ENCODE data around the gene ANKMY1. TPM values are rescaled to one million over a fixed set of nuclear protein-coding genes. Genes with fewer than 3 reads are reported as not detected.

Gene ANKMY1
- total and polyA plus RNA-seq, 2 of the 8 experiments (the other 6 are each of a cell fraction or from before 2014, with no cell fraction given) = 4.5 to 4.8 TPM

GRCh38 chr2:240522406-240522805 is 35.4 kb downstream of the ANKMY1 start:
- Histone ChIP-seq H2BK15ac (ENCODE audit: low read length) (no peak overlapping the region), H3K9me3 (ENCODE audit: insufficient read depth in 2 of 2, low read depth in 1 of 2, low read length in 1 of 2) (peaks cover 29 to 45% of the 10 kb centered on the region in 2 experiments), H3K23ac (ENCODE audit: insufficient read length) (no peak overlapping the region), H4K20me1 (replicated peaks in 1 of 2; ENCODE audit: control insufficient read depth in 1 of 2, insufficient read depth in 2 of 2, low read length in 2 of 2) (peaks cover 0 to 5% of the 10 kb centered on the region in 2 experiments), H3K4ac (replicated peaks; ENCODE audit: insufficient read length, low read depth, low read length) (no peak overlapping the region), H3K27ac (ENCODE audit: low read depth, low read length) (no peak overlapping the region), H3K4me1 (replicated peaks in 1 of 4; ENCODE audit: control insufficient read depth in 3 of 4, insufficient read depth in 4 of 4, low read length in 3 of 4) (peaks cover 0 to 8% (median 3%) of the 10 kb centered on the region in 4 experiments; a peak in 4 of 7 replicates), H2BK12ac (ENCODE audit: low read depth, low read length) (no peak overlapping the region), H3K27me3 (replicated peaks in 1 of 4; ENCODE audit: control insufficient read depth in 3 of 4, extremely low read depth in 1 of 4, insufficient read depth in 3 of 4, low read length in 3 of 4) (peaks cover 0 to 27% (median 23%) of the 10 kb centered on the region in 4 experiments; a peak in 6 of 7 replicates), H3K56ac (replicated peaks; ENCODE audit: insufficient read length, low read depth, low read length) (no peak overlapping the region), H4K91ac (replicated peaks; ENCODE audit: insufficient read length, low read length) (no peak overlapping the region), H2AK5ac (ENCODE audit: low read depth, low read length) (no peak overlapping the region), H2BK120ac (replicated peaks; ENCODE audit: low read depth, low read length) (no peak overlapping the region), H3K18ac (ENCODE audit: extremely low read depth, low read length) (no peak overlapping the region), H2AFZ (ENCODE audit: low read length) (no peak overlapping the region), H3K36me3 (ENCODE audit: control insufficient read depth in 2 of 4, insufficient read depth in 4 of 4, low read length in 3 of 4) (no peaks in the 10 kb centered on the region; a peak in 1 of 8 replicates), H3K9ac (replicated peaks in 1 of 4; ENCODE audit: extremely low read depth in 1 of 4, low read depth in 3 of 4, low read length in 3 of 4) (no peak overlapping the region), H2BK5ac (ENCODE audit: low read depth, low read length) (no peak overlapping the region), H3K14ac (ENCODE audit: insufficient read length) (no peak overlapping the region), H4K8ac (ENCODE audit: extremely low read depth, insufficient read depth, low read length) (no peak overlapping the region), H3K4me2 (ENCODE audit: insufficient read depth in 1 of 2, low read depth in 2 of 2, low read length in 2 of 2) (no peak overlapping the region), H3K79me1 (ENCODE audit: low read depth, low read length) (no peaks in the 10 kb centered on the region; the same call in 1 of the 2 replicates), H4K5ac (ENCODE audit: insufficient read length, low read depth, low read length) (no peak overlapping the region), H3K79me2 (ENCODE audit: control insufficient read depth in 1 of 2, insufficient read depth in 2 of 2, low read length in 2 of 2) (no peaks in the 10 kb centered on the region), H3K23me2 (ENCODE audit: low read depth, low read length) (peaks cover 9% of the 10 kb centered on the region; the same call in 1 of the 2 replicates), H2BK20ac (ENCODE audit: low read length) (no peak overlapping the region), H3K4me3 (ENCODE audit: extremely low read depth in 1 of 4, insufficient read depth in 2 of 4, low read depth in 3 of 4, low read length in 4 of 4) (no peak overlapping the region)
- 93% methylated on average over 11 of the region's 12 CpGs; no CpG with 5 or more reads in 1 of the 2 experiments for WGBS, 2 experiments (ENCODE audit: extremely low coverage in 1 of 2, insufficient coverage in 1 of 2, insufficient read length in 1 of 2, insufficient replicate concordance in 2 of 2, low coverage in 1 of 2, low lambda C conversion rate in 2 of 2, missing lambda C conversion rate in 1 of 2)
- POLR2A ChIA-PET (ENCODE audit: partially characterized antibody) = no interaction called here
- no peak for FAIRE-seq
- CTCF ChIA-PET (ENCODE audit: partially characterized antibody) = interaction anchor here (1.0 to 1.3 kb wide), 3 partner anchors 8 to 25 kb away, joined by 3 to 4 read pairs (median 3); no protein-coding TSS in a partner anchor
- peak in 1 of 2 experiments; percentile 27 for DNase-seq (ENCODE audit: low read depth in 1 of 2, low spot score in 2 of 2)
- TF ChIP-seq KDM4A (IDR thresholded peaks at IDR 0.05; ENCODE audit: low read depth, low read length, severe bottlenecking) = no peak
- TF ChIP-seq CHD2 (IDR thresholded peaks at IDR 0.05; ENCODE audit: low read length) = no peak
- no peak for TF ChIP-seq BACH1 (IDR thresholded peaks at IDR 0.05; ENCODE audit: low read length)
- TF ChIP-seq HDAC2 (IDR thresholded peaks at IDR 0.05; ENCODE audit: borderline replicate concordance in 1 of 2, low read depth in 2 of 2, low read length in 2 of 2) = no peak
- TF ChIP-seq ZNF274 (IDR thresholded peaks at IDR 0.05; ENCODE audit: borderline replicate concordance, extremely low read depth, low read length) = no peak
